GM19023 (cell line): ENCODE results near the gene PCID2.

Experiments
- ATAC-seq: cut with Tn5 transposase; IDR thresholded peaks from one replicate; pipeline ENCODE4 v1.9.1; 2021; ENCODE audit warnings: mild to moderate bottlenecking, moderate library complexity; ENCODE audit not compliant: unreplicated experiment

The PCID2 gene

DNA sequence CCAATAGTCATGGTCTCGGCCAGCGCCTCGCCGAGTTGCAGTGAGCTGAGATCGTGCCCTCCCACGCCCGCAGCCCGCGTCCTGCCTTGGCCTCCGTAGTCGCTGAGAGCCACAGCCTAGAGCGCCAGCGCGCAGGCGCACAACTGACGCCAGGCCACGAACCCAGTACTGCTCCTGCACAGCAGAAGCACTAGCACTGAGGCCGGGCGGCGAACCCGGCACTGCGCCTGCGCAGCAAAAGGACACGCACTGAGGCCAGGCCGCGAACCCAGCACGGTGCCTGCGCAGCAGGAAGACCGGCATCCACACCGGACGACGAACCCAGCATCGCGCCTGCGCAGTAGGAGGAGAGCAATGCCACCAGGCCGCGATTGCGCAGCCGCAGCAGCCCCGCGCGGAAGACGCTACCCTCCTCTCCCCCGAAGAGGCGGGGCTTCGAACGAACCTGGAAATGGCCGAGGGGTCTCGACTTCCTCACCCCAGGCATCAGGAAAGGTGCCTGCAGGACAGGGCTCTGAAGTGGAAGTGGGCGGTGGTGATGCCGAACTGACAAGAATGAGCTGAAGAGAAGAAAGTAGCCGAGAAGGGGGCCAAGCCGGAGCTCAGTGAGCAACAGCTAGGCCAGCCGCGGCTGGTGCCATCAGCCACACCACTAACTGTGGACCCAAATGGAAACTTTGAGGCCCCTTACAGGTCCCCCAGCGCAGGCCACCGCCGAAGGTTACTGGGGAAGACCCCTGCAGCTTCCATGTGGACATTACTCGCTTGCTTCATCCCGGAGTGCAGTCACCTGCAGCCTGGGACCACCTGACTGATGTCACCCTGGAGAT lies 78.3 kb downstream of the PCID2 start:
- ATAC-seq, result no peak

DNA sequence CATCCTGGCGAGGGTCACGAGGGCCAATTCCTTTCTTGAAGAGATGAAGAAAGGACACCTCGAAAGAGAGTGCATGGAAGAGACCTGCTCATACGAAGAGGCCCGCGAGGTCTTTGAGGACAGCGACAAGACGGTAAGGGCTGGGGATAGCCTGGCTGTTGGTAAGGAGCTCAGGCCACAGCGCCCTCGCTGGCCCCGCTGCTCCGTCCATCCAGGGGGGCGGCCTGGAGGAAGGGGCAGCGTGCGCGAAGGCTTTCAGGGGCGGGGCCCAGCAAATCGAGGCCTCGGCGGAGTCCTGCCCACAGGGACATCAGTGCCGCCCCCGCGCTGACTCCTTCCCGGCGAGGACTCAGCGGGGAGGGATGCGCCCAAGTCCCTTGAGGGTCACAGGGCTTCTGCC lies 79.0 kb downstream of the PCID2 start:
- no peak for ATAC-seq
